ENCODE data around the gene RALGAPA2.

RALGAPA2 gene

DNA sequence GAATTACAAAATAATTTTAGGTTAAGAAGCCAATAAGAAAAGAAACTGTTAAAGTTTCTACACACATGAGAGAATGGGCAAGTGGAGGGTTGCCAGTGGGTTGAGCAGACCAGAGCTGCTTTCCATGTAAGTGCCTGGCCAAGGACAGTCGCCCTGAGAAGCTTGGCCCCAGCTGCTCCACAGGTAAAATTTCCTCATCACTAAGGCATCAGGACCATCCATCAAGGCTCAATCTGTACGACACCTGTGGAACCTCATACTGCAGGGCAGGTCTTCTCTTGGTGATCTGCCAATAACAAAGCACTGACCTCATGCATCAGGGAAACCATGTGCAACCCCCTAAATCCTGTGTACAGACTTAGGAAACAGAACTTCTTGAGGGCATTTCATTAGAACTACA lies 229.1 kb downstream of the RALGAPA2 start:
- H3K27me3 ChIP-seq (ENCODE audit: insufficient read depth, poor library complexity, severe bottlenecking) = no peaks in the 10 kb centered on the region
- no peak overlapping the region for H3K4me3 ChIP-seq (replicated peaks; ENCODE audit: insufficient read depth, low read length)
- TF ChIP-seq, protein P1, sequence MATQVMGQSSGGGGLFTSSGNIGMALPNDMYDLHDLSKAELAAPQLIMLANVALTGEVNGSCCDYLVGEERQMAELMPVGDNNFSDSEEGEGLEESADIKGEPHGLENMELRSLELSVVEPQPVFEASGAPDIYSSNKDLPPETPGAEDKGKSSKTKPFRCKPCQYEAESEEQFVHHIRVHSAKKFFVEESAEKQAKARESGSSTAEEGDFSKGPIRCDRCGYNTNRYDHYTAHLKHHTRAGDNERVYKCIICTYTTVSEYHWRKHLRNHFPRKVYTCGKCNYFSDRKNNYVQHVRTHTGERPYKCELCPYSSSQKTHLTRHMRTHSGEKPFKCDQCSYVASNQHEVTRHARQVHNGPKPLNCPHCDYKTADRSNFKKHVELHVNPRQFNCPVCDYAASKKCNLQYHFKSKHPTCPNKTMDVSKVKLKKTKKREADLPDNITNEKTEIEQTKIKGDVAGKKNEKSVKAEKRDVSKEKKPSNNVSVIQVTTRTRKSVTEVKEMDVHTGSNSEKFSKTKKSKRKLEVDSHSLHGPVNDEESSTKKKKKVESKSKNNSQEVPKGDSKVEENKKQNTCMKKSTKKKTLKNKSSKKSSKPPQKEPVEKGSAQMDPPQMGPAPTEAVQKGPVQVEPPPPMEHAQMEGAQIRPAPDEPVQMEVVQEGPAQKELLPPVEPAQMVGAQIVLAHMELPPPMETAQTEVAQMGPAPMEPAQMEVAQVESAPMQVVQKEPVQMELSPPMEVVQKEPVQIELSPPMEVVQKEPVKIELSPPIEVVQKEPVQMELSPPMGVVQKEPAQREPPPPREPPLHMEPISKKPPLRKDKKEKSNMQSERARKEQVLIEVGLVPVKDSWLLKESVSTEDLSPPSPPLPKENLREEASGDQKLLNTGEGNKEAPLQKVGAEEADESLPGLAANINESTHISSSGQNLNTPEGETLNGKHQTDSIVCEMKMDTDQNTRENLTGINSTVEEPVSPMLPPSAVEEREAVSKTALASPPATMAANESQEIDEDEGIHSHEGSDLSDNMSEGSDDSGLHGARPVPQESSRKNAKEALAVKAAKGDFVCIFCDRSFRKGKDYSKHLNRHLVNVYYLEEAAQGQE (IDR thresholded peaks at IDR 0.05; ENCODE audit: insufficient replicate concordance, low read depth) = no peak
- TF ChIP-seq, protein P2, sequence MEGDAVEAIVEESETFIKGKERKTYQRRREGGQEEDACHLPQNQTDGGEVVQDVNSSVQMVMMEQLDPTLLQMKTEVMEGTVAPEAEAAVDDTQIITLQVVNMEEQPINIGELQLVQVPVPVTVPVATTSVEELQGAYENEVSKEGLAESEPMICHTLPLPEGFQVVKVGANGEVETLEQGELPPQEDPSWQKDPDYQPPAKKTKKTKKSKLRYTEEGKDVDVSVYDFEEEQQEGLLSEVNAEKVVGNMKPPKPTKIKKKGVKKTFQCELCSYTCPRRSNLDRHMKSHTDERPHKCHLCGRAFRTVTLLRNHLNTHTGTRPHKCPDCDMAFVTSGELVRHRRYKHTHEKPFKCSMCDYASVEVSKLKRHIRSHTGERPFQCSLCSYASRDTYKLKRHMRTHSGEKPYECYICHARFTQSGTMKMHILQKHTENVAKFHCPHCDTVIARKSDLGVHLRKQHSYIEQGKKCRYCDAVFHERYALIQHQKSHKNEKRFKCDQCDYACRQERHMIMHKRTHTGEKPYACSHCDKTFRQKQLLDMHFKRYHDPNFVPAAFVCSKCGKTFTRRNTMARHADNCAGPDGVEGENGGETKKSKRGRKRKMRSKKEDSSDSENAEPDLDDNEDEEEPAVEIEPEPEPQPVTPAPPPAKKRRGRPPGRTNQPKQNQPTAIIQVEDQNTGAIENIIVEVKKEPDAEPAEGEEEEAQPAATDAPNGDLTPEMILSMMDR (IDR thresholded peaks at IDR 0.05; ENCODE audit: insufficient read depth, low read length) = no peak
- TF ChIP-seq GABPA (IDR thresholded peaks at IDR 0.05; ENCODE audit: low read depth) (no peak), SPI1 (IDR thresholded peaks at IDR 0.05; ENCODE audit: borderline replicate concordance, low read depth) (no peak), POLR2AphosphoS5 (IDR thresholded peaks at IDR 0.05; ENCODE audit: low read depth) (no peak)
- H3K27ac ChIP-seq (replicated peaks) = no peak overlapping the region
- DNase-seq (ENCODE audit: low read depth in 1 of 2, low spot score in 1 of 2) = no peak

DNA sequence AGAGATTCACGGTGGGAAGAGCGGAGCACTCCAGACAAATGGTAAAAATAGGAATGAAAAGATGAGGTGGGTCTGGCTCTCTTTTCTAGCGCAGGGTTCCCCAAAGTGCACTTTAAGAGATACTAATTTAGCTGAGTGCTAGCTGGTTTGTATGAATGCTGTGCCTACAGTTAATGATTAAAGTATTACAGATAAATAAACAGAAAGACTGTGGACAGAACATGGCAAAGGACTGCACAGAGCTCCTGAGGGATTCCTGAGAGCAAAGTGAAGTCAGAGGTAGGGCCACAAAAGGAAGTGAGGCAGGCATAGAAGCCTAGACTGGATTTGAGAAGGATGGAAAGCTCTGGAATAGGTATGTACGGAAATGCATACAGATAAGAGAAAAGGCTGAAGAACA lies 230.0 kb downstream of the RALGAPA2 start:
- Histone ChIP-seq H3K27ac (replicated peaks) (no peak overlapping the region), H3K27me3 (ENCODE audit: insufficient read depth, poor library complexity, severe bottlenecking) (no peaks in the 10 kb centered on the region), H3K4me3 (replicated peaks; ENCODE audit: insufficient read depth, low read length) (no peak overlapping the region)
- no peak for DNase-seq (ENCODE audit: low read depth in 1 of 2, low spot score in 1 of 2)
- no peak for TF ChIP-seq GABPA (IDR thresholded peaks at IDR 0.05; ENCODE audit: low read depth)
- no peak for TF ChIP-seq SPI1 (IDR thresholded peaks at IDR 0.05; ENCODE audit: borderline replicate concordance, low read depth)
- no peak for TF ChIP-seq POLR2AphosphoS5 (IDR thresholded peaks at IDR 0.05; ENCODE audit: low read depth)
- TF ChIP-seq, protein P1 (IDR thresholded peaks at IDR 0.05; ENCODE audit: insufficient replicate concordance, low read depth) = no peak
- TF ChIP-seq, protein P2 (IDR thresholded peaks at IDR 0.05; ENCODE audit: insufficient read depth, low read length) = no peak

DNA sequence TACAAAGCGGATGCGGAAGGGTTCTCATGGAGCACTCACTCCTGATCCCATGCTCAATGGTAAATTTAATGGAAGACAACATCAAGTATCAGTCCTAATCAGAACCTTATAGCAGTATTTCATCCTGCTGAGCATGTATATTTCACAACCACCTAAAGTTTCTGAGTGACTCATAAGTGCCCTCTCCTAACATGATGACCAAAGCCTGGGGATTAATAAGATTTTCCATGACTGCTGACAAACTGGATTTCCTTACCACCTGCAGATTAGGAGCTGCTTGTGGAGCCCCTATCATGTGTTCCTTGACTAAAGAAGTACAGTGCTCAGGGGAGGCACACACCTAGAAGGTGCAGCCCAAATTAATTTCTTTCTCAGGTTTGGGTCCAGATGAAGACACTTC lies 231.8 kb downstream of the RALGAPA2 start:
- H3K27ac ChIP-seq (replicated peaks) = no peak overlapping the region
- peak in 1 of 2 experiments; percentile 11 for DNase-seq (ENCODE audit: low read depth in 1 of 2, low spot score in 1 of 2)
- TF ChIP-seq, protein P1 (IDR thresholded peaks at IDR 0.05; ENCODE audit: insufficient replicate concordance, low read depth) = no peak
- TF ChIP-seq, protein P2 (IDR thresholded peaks at IDR 0.05; ENCODE audit: insufficient read depth, low read length) = no peak
- TF ChIP-seq GABPA (IDR thresholded peaks at IDR 0.05; ENCODE audit: low read depth) (no peak), SPI1 (IDR thresholded peaks at IDR 0.05; ENCODE audit: borderline replicate concordance, low read depth) (no peak), POLR2AphosphoS5 (IDR thresholded peaks at IDR 0.05; ENCODE audit: low read depth) (no peak)

More for the DNA sequence above, 231.8 kb downstream of the RALGAPA2 start:
- no peak overlapping the region for H3K4me3 ChIP-seq (replicated peaks; ENCODE audit: insufficient read depth, low read length)
- H3K27me3 ChIP-seq (ENCODE audit: insufficient read depth, poor library complexity, severe bottlenecking) = no peaks in the 10 kb centered on the region

All from HL-60 (cell line).